ENCODE measurements around the gene OPN5.

Gene OPN5

GRCh38 chr6:47865206-47865605, 83.4 kb downstream of the OPN5 start:
- DNase-seq = no peak

GRCh38 chr6:47875593-47875992, 93.8 kb downstream of the OPN5 start:
- no peak for DNase-seq
